Renal cortex interstitium (tissue), 11 donors: ENCODE results near the gene RAB11B. TPM values are rescaled to one million over a fixed set of nuclear protein-coding genes. Genes with fewer than 3 reads are reported as not detected.
"Not testable (repeated sequence)": the region's sequence is repeated elsewhere in the genome, so short reads cannot be mapped to it uniquely, and the experiment has no call there.

Experiments
- DNase-seq, 11 donors: peaks; one replicate each; pipeline ENCODE4 v3.0.0-alpha.2; 2013; ENCODE audit warnings: low read depth in 9 of 11, low spot score in 4 of 11; ENCODE audit errors: extremely low read depth in 1 of 11
- polyA plus RNA-seq, 3 donors: library from polyadenylated mRNA; unstranded; fragments of 120-200 nt; gene quantifications; one replicate each; pipeline ENCODE4 v1.2.1, GENCODE V29; 2013; ENCODE audit not compliant: insufficient read length in 3 of 3

The RAB11B gene
- polyA plus RNA-seq, 3 donors = 122 to 168 (median 165) TPM

GRCh38 chr19:8361921-8362793 is 28.0 kb upstream of the RAB11B start:
- DNase-seq = peak in 5 of 11 donors; percentile 60 to 81 (median 70)

GRCh38 chr19:8363803-8364771 is 26.1 kb upstream of the RAB11B start, which contains the start of gene ANGPTL4:
ANGPTL4 (plus strand) TSS chr19:8364155; CDS start chr19:8364322, 167 bp downstream.
- no peak for DNase-seq

GRCh38 chr19:8366121-8366581 is 24.0 kb upstream of the RAB11B start:
- DNase-seq = no peak

GRCh38 chr19:8366961-8367326 is 23.2 kb upstream of the RAB11B start:
- DNase-seq = no peak

- peak; percentile 76 to 93 (median 85) for DNase-seq
Observed at GRCh38 chr19:8367327-8368001, 22.7 kb upstream of the RAB11B start.

GRCh38 chr19:8370176-8371010 is 19.8 kb upstream of the RAB11B start:
- no peak for DNase-seq

GRCh38 chr19:8371011-8371804 is 19.0 kb upstream of the RAB11B start:
- no peak for DNase-seq

GRCh38 chr19:8373867-8374813 is 16.0 kb upstream of the RAB11B start:
- no peak for DNase-seq

GRCh38 chr19:8375766-8376165 is 14.4 kb upstream of the RAB11B start:
- not testable (repeated sequence) for DNase-seq

GRCh38 chr19:8376373-8376974 is 13.7 kb upstream of the RAB11B start:
- DNase-seq = not testable (repeated sequence)

GRCh38 chr19:8377598-8377997 is 12.6 kb upstream of the RAB11B start:
- no peak for DNase-seq

GRCh38 chr19:8379156-8379891 is 10.8 kb upstream of the RAB11B start:
- DNase-seq = not testable (repeated sequence)

GRCh38 chr19:8384569-8384968 is 5.6 kb upstream of the RAB11B start:
- not testable (repeated sequence) for DNase-seq

- DNase-seq = not testable (repeated sequence)
Observed at GRCh38 chr19:8385103-8385502, 5.1 kb upstream of the RAB11B start.

- not testable (repeated sequence) for DNase-seq
Observed at GRCh38 chr19:8385566-8385965, 4.6 kb upstream of the RAB11B start.
